Medulla oblongata (tissue), 1 donor: ENCODE data around the gene HSD3B7.

Source experiments
- DNase-seq: peaks from one replicate; pipeline ENCODE4 v3.0.0-alpha.2; 2015; ENCODE audit errors: extremely low spot score

The HSD3B7 gene

GRCh38 chr16:30982548-30983288 lies 2.3 kb upstream of the HSD3B7 start:
- DNase-seq = no peak

- no peak for DNase-seq
These were observed 1.6 kb upstream of the HSD3B7 start for GRCh38 chr16:30983289-30983889.

- DNase-seq = no peak
These were observed 953 bp upstream of the HSD3B7 start for GRCh38 chr16:30983898-30984610.

GRCh38 chr16:30985401-30986128 lies 558 bp downstream of the HSD3B7 start:
- DNase-seq = no peak

- no peak for DNase-seq
These were observed 1.4 kb downstream of the HSD3B7 start for GRCh38 chr16:30986129-30986991.

GRCh38 chr16:30987581-30988190 lies 2.7 kb downstream of the HSD3B7 start:
- no peak for DNase-seq

GRCh38 chr16:30989469-30990047 lies 4.6 kb downstream of the HSD3B7 start:
- DNase-seq = no peak

- DNase-seq = no peak
These were observed 5.1 kb downstream of the HSD3B7 start for GRCh38 chr16:30990105-30990504.

- DNase-seq = no peak
These were observed 6.0 kb downstream of the HSD3B7 start for GRCh38 chr16:30991052-30991451.

GRCh38 chr16:30992276-30992780 lies 7.3 kb downstream of the HSD3B7 start:
- DNase-seq = no peak

GRCh38 chr16:30992931-30993816 lies 8.2 kb downstream of the HSD3B7 start:
- no peak for DNase-seq

- DNase-seq = no peak
These were observed 10.9 kb downstream of the HSD3B7 start for GRCh38 chr16:30995927-30996323.

GRCh38 chr16:30996324-30996984 lies 11.4 kb downstream of the HSD3B7 start:
- no peak for DNase-seq

- DNase-seq = peak; percentile 44
These were observed 12.1 kb downstream of the HSD3B7 start for GRCh38 chr16:30996985-30997724.

GRCh38 chr16:30997725-30998711 lies 13.0 kb downstream of the HSD3B7 start:
- no peak for DNase-seq

- no peak for DNase-seq
These were observed 14.1 kb downstream of the HSD3B7 start for GRCh38 chr16:30998852-30999761.
